ENCODE data around the gene TP63.

DNA sequence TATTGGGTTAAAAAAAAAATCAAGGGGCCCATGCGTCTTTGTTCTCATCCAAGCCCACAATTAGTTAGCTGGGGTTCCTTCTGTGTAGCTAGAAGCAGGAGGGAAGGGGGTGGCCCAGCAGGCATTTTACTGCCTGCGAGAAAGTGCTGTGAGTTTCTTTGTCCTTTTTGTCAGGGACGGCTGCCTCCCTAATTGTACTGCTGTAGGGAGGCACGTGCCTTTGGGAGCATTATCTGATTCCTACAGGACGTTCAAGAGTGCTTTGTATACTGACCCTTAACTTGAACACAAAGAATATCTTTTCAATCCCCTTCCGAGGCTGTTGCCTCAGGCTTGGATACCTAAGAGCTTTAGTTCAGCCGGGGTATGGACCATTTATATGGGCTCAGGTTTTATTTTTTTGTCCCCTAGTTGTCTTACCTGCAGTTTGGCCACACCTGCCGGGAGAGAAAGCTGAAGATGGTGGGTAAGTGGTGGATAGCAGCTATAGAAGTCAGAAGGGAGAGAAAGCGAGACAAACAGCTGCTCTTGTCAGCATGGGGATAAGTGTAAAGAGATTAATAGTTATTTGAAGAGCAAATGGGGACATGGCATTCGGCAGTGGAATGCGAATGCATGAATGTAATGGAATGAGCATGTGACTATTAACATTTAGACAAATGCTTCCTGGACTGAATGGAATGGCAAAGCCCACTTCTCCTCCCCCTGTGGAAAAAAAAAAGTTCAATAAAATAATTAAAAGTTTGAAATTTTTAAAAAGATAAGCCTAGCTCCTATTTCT is 175.2 kb downstream of the TP63 start:
- no peak for TF ChIP-seq CTCF (IDR thresholded peaks at IDR 0.05)
- TF ChIP-seq EP300 (IDR thresholded peaks at IDR 0.05), result no peak
- no peak for TF ChIP-seq POLR2A (IDR thresholded peaks at IDR 0.05; ENCODE audit: low read length)
- TF ChIP-seq ZSCAN20 (CRISPR knock-in tag; IDR thresholded peaks at IDR 0.05), result no peak
- TF ChIP-seq SREBF2 (IDR thresholded peaks at IDR 0.05), result no peak
- TF ChIP-seq SMC3 (IDR thresholded peaks at IDR 0.05), result no peak

Measured in A549 (cell line).